Fibroblast of skin of abdomen (primary cell): ENCODE data around the gene SYNDIG1L.
"Not testable (repeated sequence)": the region's sequence is repeated elsewhere in the genome, so short reads cannot be mapped to it uniquely, and the experiment has no call there.

ENCODE experiments used
- DNase-seq: peaks from one replicate; pipeline ENCODE4 v3.0.0-alpha.2; 2013

SYNDIG1L gene

DNA sequence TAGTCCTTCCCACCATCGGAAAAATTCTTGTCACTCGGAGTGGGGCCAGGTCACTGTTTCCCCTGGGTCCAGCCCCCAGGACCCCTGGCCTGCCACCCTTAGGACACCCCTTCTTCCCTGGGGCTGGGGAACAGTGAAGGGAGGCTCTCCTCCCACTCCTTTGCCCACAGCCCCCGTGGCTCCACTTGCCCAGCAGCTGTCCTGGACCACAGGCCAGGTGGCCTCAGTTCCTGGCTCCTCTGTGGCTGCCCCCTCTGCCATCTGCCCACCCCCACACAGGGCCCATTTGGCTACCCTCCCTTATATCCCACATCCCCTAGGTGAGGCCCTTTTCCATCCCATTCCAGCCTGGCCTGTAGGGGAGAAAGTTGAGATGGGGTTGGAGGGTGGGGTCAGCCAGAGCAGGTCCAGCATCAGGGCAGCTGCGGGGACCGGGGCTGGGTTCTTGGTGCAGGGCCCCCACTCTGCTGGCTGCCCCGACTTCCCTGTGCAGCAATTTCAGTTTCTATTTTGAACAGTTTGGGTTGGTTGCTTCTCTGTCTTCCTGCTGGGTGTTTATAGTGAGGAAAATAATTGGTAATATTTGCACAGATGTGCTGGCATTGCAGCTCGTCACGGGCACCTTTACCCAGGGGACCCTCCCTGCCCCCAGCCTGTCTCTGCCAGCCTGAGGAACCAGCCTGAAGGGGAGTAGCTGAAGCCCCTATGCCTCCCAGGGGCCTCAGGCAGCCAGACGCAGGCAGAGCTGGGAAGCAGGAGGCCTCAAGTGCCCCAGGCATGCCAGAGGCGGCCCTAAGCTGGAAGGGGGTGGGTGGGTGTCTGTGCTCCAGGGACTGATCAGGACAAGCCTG lies 23.4 kb downstream of the SYNDIG1L start:
- DNase-seq = no peak

DNA sequence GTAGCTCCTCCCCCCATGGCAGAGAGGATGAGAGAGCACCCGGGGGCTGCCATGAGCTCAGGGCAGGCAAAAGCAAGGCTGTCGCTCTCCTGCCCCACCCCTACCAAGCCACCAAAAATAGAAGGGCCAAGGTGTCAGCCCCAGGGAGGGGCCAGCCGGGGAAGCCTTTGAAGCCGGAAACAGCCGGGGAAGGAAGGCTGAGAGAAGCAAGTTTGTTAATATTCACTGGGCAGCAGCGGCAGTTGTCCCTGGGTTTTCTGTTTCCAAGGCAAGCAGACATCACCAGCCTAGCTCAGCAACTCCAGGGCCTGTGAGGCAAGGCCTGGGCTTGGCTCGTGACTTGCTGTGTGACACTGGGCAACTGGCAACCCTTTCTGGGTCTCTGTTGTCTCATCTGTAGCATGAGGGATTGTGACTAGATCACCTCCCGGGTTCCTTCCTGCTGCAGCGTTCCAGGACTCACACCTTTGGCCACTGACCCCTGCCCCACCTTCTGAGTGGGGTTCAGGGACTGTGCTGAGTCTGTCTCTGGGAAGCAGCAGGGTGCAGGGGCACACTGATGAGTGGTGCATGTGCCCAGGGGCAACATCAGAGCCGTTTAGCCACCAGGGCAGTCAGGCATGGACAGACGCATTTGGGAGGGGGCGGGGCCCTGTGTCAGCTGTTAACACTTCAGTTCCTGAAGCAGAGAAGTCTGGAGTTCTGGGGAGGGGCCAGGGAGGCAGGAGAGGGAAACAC lies 24.3 kb downstream of the SYNDIG1L start:
- no peak for DNase-seq

DNA sequence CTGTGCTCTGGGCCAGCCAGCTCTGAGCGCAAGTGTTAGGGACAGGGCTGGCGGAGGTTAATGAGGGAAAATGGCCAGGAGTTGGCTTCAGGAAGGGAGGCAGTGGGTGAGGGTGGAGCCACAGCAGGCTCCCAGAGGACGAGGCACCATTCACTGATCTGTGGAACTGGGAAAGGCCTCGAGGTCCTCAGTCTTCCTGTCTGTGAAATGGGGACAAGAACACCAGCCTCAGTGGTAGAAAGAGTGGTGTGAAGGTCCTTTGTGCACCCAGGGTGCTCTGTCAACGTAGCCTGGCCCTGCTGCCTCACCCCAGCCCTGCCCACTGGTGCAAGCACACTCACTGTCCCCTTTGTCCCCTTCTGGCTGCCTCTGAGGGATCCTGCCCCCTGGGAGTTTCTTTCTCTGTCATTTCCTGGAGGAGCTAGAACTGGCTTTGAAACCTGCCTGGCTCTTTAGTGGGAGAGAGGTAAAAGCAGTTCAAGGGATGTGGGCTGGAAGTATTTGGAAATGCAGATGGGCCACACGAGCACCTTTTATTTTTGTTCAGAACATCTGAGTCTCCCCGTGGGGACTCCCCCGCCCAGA lies 25.0 kb downstream of the SYNDIG1L start:
- DNase-seq = no peak

DNA sequence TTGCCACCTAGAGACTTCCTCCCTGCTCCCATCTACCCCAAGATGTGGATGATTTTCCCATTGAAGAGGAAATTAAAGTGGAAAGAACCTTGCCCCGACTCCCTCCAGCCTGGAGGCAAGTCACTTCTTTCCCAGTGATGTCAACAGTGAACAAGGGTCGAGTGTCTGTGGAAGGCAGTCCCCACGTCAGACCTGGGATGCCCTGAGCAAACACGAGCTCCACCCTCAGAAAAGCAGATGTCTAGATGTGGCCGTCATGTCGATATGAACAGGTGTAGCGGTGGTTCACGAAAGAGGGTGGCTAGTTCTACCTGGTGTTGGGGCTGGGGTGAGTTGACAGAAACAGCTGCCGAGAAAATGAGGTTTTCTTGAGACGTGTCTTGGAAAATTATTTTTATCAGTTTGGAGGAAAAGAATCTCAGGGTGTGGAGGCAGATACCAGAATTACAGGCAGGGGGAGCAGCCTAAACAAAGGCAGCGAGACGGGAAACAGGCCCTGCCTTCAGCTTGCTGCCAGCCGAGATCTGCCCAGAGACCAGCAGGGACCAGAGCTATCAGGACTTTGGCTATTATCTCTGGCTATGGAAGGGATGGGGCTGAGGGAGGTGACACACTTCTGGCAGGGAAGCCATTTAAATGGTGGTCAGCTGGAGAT lies 25.9 kb downstream of the SYNDIG1L start:
- no peak for DNase-seq

DNA sequence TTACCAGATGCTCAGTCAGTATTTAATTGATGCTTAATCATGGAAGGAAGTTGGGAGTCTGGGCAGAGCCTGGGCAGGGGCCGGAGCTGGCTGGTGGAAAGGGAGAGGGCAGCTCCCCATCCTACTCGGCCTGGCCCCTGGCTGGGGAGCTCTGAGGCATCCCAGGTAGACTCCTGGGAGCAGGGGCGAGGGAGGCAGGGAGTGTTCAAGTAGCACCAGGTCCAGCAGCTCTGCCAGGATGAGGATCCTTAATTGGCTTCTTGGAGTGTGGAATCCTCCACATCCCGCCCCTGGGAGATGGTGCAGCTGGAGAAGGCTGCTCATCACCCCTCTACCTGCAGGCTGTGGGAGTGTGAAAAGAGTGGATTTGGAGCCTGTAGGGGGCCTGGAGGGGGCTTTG lies 30.9 kb downstream of the SYNDIG1L start:
- no peak for DNase-seq

DNA sequence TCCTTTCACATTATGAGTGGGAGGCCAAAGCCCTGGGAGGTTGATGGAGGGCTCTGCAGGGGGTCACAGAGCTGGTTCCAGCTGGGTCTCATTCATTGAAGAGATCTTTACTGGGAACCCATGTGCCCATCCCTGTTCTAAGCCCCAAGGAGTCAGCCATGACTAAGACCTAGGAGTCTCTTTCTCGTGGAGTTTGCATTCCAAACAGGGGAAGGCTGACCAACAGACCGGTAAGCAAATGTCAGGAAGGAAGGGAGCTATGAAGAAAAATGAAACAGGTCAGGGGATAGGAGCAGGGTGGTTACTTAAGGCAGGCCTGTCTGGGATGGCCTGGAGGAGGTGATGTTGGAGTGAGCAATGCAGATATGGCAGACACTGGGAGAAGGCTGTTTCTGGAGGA lies 31.5 kb downstream of the SYNDIG1L start:
- no peak for DNase-seq

DNA sequence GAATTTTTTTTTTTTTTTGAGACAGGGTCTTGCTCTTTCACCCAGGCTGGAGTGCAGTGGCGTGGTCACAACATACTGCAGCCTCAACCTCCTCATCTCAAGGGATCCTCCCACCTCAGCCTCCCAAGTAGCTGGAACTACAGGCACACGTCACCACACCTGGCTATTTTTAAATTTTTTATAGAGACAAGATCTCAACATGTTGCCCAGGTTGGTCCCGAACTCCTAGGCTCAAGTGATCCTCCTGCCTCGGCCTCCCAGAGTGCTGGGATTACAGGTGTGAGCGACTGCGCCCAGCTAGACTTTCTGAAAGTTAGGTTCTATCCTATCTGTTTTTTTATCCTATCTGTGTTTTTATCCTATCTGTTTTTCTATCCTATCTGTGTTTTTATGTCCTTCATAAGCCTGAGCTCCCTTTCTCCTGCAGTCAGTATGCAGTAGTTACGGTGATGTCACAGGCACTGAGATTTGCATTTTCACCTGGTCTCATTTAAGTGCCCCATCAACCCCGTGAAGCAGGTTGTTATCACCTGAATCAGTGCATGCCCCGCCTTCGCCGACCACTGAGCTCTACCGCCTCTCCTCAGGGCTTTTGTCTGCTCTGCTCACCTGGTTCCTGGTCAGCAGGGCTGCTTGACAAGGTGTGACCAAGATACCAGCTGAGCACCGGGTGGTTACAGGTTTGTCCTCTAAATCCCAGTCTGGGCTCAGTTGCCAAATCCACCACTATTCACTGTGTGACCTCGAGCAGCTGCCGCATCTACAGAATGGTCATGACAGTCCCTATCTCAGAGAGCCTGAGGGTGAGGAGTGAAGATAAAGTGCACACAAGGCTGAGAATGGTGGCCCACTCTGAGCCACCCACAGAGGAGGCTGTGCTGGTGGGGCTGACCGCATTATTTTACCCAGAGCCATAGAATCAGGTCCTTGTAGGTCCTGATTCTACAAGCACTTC lies 33.1 kb downstream of the SYNDIG1L start:
- no peak for DNase-seq

DNA sequence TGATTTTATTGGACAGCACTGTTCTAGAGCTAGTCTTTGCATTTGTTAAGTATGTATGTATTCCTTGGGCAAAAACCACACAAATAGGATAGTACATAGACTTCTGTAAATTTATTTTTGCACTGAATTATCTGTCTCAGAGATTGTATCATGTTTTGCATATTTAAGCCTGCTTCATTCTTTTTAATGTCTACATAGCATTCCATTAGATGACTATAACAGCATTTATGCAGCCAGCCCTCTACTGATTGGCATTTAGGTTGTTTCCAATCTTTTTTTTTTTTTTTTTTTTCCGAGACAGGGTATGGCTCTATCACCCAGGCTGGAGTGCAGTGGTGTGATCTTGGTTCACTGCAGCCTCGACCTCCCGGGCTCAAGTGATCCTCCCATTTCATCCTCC lies 34.5 kb downstream of the SYNDIG1L start:
- no peak for DNase-seq

DNA sequence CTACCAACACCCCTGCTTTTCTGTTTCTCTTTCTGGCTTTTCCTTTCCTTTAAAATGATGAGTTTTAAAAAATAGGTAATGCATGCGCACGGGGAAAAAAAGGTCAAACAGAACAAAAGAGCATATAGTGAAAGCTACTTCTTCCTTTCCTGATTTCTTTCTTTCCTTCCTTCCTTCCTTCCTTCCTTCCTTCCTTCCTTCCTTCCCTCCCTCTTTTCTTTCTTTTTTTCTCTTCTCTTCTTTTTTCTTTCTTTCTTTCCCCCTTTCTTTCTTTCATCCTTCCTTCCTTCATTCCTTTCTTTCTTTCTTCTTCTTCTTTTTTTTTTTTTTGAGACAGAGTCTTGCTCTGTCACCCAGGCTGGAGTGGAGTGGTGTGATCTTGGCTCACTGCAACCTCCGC lies 35.5 kb downstream of the SYNDIG1L start:
- DNase-seq = not testable (repeated sequence)

DNA sequence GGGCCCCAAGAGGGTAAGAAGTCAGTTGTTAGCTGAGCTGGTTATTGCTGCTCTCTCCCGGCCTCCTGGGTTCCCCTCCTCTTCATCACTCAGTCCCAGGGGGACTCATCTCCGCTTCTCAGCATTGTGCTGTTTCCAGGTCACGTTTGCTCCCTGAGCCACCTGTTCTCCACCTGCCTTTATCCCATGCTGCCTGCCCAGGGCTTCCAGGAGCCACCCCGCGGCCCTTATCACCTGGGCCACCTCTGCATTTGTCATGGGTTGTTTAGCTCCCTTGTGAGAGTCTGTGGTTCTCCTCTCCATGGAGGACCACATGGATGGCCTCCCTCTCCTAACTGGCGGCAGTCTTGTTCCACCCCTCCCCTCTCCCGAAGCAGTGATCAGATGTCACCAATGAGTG lies 36.0 kb downstream of the SYNDIG1L start:
- no peak for DNase-seq

DNA sequence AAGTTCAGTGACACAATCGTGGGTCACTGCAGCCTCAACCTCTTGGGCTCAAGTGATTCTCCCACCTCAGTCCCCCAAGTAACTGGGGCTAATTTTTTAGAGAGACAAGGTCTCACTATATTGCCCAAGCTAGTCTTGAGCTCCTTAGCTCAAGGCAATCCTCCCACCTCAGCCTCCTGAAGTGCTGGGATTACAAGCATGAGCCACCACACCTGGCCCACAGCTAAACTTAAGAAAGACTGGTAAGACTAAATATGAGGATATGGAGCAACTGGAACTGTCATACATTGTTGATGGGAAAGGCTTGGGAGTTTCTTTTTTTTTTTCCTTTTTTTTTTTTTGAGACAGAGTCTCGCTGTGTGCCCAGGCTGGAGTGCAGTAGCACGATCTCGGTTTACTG lies 43.8 kb downstream of the SYNDIG1L start:
- DNase-seq = no peak

DNA sequence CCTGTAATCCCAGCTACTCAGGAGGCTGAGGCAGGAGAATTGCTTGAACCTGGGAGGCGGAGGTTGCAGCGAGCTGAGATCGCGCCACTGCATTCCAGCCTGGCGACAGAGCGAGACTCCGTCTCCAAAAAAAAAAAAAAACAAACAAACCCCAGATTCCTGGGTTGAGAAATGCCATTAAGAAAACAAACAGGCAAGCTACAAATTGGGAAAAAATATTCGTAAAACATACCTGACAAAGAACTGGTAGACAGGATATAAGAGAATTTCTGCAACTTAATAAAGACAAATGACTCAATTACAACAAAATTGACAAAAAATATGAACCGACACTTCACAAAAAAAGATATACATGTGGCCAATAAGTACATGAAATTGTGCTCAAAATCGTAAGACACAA lies 44.4 kb downstream of the SYNDIG1L start:
- not testable (repeated sequence) for DNase-seq

DNA sequence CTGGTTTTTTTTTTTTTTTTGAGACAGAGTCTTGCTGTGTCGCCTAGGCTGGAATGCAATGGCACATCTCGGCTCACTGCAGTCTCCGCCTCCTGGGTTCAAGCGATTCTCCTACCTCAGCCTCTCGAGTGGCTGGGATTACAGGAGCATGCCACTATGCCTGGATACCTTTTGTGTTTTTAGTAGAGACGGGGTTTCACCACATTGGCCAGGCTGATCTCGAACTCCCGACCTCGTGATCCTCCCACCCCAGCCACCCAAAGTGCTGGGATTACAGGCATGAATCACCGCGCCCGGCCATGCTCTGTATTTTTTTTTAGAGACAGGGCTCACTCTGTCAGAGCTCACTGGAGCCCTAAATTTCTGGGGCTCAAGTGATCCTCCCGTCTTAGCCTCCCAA lies 45.2 kb downstream of the SYNDIG1L start:
- no peak for DNase-seq

DNA sequence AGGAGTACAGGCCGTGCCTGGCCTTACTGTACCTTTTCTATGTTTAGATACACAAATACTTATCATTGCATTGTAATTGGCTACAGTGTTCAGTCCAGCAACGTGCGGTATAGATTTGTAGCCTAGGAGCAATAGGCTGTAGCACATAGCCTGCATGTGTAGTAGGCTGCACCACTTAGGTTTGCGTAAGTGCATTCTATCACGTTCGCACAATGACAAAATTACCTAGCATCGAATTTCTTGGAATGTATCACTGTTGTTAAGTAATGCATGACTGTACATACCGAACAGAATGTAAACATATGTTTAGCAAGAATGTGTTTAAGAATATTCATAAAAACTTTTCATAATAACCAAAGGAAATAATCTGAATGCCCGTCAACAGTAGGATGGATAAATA lies 45.8 kb downstream of the SYNDIG1L start:
- DNase-seq = no peak

DNA sequence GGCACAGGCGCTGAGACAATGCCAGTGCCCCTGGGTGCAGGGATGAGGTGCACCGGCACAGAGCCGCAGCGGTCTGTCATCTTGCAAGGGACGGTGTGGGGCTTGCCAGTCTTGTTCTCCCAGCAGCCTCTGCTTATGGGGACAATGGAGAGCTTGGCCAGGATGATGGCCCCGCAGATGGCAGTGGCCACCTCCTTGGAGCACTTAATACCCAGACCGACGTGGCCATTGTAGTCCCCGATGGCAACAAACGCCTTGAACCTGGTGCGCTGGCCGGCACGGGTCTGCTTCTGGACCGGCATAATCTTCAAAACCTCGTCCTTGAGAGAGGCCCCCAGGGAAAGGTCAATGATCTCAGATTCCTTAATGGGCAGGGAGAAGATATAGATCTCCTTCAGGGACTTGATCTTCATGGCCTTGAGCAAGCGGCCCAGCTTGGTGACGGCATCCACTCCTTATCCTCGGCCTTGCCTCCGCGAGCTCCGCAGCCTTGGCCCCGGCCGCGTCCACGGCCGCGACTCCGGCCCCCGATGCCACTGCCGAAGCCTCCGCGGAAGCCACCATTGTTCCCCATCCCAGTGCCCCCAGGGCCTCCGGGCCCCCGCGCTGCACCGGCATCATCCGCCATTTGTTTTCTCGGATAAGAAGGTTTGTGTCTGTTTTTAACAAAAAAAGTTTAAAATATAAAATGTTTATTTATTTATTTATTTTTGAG lies 47.9 kb downstream of the SYNDIG1L start:
- DNase-seq = no peak

DNA sequence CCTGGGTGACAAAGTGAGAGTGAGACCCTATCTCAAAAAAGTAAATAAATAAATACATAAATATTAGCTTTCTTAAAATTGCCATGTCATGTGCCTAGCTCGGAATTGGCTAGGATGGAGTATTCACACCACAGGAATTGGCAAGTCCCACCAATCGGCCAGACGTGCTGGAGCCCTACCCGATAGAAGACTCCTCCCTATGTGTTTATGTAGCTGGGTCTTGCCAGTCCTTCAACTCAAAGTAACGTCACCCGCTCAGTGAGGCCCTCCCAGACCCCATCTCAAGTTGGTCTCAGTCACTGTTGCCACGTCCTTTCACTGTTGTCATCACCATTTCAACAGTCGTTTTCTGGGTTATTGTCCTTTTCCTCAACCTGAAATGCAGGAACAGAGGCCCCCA lies 57.6 kb downstream of the SYNDIG1L start:
- DNase-seq = no peak

DNA sequence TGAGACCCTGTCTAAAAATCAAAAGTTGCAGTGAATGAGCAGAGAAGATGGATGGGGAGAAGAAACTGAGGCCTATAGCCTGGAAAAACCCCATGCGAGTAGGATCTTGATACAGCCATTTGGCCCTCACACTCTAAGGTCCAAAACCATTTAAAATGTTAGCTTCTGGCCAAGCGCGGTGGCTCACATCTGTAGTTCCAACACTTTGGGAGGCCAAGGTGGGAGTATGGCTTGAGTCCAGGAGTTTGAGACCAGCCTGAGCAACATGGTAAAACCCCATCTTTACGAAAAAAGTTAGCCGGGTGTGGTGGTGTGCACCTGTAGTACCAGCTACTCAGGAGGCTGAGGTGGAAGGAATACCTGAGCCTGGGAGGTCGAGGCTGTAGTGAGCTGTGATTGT lies 58.0 kb downstream of the SYNDIG1L start:
- no peak for DNase-seq

DNA sequence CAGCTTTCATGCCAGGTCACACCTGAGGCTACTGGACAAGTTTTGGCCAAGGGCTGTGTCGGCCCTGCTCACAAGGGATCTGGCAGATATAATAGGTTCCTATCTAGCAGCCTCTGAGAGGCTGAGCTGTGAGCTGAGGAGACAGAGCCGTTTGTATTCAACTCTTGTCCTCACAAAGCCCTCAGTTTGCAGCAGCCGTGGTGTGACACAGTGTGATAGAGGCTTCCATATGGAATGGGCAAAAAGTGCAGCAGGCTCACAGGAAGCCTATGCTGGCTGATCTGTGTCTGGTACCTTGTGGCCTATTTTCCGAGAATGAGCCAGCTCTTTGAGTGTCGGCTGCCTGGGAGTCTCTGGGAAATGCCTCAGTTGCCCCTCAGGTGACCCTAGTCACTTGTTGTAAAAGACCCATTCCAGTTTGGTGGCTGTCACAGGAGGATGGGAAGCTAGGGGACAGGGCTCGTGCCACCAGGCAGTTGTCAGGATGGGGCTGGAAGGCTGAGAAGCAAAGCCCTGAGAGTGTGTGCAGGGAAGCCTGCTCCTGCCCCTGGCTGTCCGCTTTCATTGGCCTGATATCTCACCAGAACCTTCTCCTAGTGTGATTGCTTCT lies 61.6 kb downstream of the SYNDIG1L start:
- DNase-seq = no peak

DNA sequence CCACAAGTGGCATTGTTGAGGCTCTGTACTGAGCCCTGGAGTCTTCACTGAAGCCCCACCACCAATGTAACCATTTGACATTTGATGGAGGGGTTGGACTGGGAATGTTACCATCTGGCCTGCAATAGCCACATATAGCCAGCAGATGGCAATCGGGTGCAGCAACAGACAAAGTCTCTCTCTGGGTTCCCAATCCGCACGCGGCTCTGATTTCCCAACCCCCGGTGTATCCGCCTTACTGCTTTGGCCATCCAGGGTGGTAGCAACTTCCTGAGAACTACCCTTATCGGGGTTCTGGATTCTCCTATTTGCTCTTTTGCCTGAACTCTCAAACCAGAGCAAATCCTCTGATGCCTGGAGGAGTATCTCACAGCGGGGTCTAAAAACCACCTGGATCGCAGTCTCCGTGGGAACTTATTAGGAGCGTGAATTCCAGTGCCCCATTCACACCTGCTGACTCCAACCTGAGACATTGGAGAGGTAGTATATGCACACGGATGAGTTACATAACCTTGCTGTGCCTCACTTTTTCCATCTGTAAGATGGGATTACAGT lies 63.6 kb downstream of the SYNDIG1L start:
- peak; percentile 72 for DNase-seq

DNA sequence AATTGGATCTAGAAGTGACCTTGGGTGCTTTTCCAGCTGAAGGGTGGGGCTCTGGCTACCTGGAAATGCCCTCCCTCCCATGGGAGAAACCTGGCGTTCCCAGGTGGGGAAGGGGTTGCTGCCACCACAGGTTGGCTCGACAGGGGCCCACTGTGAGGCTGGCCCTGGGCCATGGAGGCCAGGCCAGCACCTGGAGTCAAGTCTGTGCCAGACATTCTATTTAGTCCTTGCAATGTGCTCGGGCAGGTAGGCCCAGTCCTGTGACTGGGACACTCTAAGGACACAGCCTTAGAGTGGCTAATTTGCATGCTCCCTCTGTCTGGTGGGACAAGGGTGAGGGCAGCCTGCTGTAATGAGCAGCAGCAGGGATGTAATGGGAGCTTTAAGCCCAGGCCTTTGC lies 65.8 kb downstream of the SYNDIG1L start:
- DNase-seq = no peak
